Measurements from ENCODE around the gene RUFY1.

DNA sequence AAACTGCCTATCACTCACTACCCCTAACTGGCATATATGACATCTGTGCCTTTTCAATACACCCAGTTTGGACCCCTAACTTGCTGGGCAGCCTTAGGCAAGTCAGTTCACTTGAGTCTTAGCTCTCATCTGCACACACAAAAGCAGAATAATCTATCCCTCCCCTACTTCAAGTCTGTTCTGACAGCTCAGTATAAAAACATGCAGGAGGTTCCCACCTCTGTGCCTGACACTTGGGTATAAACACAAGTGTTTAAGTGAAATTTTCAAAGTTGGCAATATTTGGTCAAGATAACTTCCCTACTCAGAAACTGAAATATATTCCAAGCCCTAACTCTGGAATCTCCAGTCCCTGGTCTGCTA is 60.5 kb downstream of the RUFY1 start:
- TF ChIP-seq JUND (IDR thresholded peaks at IDR 0.05): no peak
- TF ChIP-seq, protein P1, sequence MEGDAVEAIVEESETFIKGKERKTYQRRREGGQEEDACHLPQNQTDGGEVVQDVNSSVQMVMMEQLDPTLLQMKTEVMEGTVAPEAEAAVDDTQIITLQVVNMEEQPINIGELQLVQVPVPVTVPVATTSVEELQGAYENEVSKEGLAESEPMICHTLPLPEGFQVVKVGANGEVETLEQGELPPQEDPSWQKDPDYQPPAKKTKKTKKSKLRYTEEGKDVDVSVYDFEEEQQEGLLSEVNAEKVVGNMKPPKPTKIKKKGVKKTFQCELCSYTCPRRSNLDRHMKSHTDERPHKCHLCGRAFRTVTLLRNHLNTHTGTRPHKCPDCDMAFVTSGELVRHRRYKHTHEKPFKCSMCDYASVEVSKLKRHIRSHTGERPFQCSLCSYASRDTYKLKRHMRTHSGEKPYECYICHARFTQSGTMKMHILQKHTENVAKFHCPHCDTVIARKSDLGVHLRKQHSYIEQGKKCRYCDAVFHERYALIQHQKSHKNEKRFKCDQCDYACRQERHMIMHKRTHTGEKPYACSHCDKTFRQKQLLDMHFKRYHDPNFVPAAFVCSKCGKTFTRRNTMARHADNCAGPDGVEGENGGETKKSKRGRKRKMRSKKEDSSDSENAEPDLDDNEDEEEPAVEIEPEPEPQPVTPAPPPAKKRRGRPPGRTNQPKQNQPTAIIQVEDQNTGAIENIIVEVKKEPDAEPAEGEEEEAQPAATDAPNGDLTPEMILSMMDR (IDR thresholded peaks at IDR 0.05): no peak
